ENCODE measurements around the gene FAXDC2.

- TF ChIP-seq, protein P1, sequence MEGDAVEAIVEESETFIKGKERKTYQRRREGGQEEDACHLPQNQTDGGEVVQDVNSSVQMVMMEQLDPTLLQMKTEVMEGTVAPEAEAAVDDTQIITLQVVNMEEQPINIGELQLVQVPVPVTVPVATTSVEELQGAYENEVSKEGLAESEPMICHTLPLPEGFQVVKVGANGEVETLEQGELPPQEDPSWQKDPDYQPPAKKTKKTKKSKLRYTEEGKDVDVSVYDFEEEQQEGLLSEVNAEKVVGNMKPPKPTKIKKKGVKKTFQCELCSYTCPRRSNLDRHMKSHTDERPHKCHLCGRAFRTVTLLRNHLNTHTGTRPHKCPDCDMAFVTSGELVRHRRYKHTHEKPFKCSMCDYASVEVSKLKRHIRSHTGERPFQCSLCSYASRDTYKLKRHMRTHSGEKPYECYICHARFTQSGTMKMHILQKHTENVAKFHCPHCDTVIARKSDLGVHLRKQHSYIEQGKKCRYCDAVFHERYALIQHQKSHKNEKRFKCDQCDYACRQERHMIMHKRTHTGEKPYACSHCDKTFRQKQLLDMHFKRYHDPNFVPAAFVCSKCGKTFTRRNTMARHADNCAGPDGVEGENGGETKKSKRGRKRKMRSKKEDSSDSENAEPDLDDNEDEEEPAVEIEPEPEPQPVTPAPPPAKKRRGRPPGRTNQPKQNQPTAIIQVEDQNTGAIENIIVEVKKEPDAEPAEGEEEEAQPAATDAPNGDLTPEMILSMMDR (IDR thresholded peaks at IDR 0.05; ENCODE audit: insufficient read depth, low read depth, low read length) = no peak
- TF ChIP-seq EZH2 (IDR thresholded peaks at IDR 0.05; ENCODE audit: insufficient read depth, low read length) = no peak
Observed at GRCh38 chr5:154858972-154859871, 8.8 kb upstream of the FAXDC2 start.
